Lung (tissue), 12 donors: ENCODE data around the gene KIFC1. TPM values are rescaled to one million over a fixed set of nuclear protein-coding genes. Genes with fewer than 3 reads are reported as not detected.

Experiments used
- ATAC-seq: fragments of 200-7000 bp; cut with Tn5 transposase; one replicate; pipeline ENCODE4 v1.9.1; 2020; ENCODE audit warnings: moderate number of reproducible peaks; ENCODE audit not compliant: insufficient read depth, low FRiP score
- DNase-seq, 3 donors: peaks; one replicate each; pipeline ENCODE4 v3.0.0-alpha.2; 2013 to 2017
- H3K27ac ChIP-seq, 2 donors: one replicate each; pipeline ENCODE4 v1.5.1; 2013; ENCODE audit warnings: mild to moderate bottlenecking in 2 of 2, moderate library complexity in 2 of 2, control low read depth in 1 of 2, inconsistent platforms in 1 of 2, low read depth in 1 of 2, low read length in 1 of 2
- H3K27me3 ChIP-seq, 3 donors: one replicate each; pipeline ENCODE4 v1.5.1; 2013; ENCODE audit warnings: low read length in 2 of 3; ENCODE audit not compliant: control insufficient read depth in 3 of 3, insufficient read depth in 3 of 3
- H3K36me3 ChIP-seq, 4 donors: one replicate each; pipeline ENCODE4 v1.5.1; 2013; ENCODE audit warnings: low read length in 4 of 4, mild to moderate bottlenecking in 1 of 4, moderate library complexity in 1 of 4; ENCODE audit not compliant: control insufficient read depth in 4 of 4, insufficient read depth in 4 of 4
- H3K4me1 ChIP-seq, 5 donors: one replicate each; pipeline ENCODE4 v1.5.1; 2013; ENCODE audit warnings: low read length in 5 of 5, mild to moderate bottlenecking in 2 of 5, moderate library complexity in 1 of 5; ENCODE audit not compliant: control insufficient read depth in 5 of 5, insufficient read depth in 5 of 5
- H3K4me3 ChIP-seq: one replicate; pipeline ENCODE4 v1.5.1; 2013; ENCODE audit warnings: mild to moderate bottlenecking, control low read depth, moderate library complexity
- H3K9ac ChIP-seq, 2 donors: one replicate each; pipeline ENCODE4 v1.5.1; 2013; ENCODE audit warnings: low read length in 2 of 2, control low read depth in 1 of 2; ENCODE audit not compliant: insufficient read depth in 1 of 2
- H3K9me3 ChIP-seq, 4 donors: one replicate each; pipeline ENCODE4 v1.5.1; 2013; ENCODE audit warnings: low read length in 3 of 4, mild to moderate bottlenecking in 1 of 4, moderate library complexity in 1 of 4; ENCODE audit not compliant: control insufficient read depth in 4 of 4, insufficient read depth in 3 of 4
- CTCF ChIP-seq: IDR thresholded peaks from 2 replicates; pipeline ENCODE4 v1.5.1; 2012; ENCODE audit warnings: mild to moderate bottlenecking; ENCODE audit errors: control extremely low read depth, extremely low read depth
- whole genome bisulfite sequencing, 2 donors: extraction: QIAGEN DNeasy Blood & Tissue Kit; methylation state at CpG; one replicate each; pipeline ENCODE4 v1.1.7; 2013; 5-methylcytosine and 5-hydroxymethylcytosine counted together
- polyA plus RNA-seq, 2 donors: library from polyadenylated mRNA; stranded (reverse); fragments of 200-250 nt; gene quantifications; one replicate each; pipeline ENCODE4 v1.2.1, GENCODE V29; 2013
- total RNA-seq, 2 donors: library from RNA; depleted of rRNA in 1 of 2; stranded (reverse); fragments of >200 nt in 1 of 2; gene quantifications; one replicate each; pipeline ENCODE4 v1.2.1, GENCODE V29; 2014 to 2021
- donor health status: control.
- donor health status: control.
- donor health status: Bipolar disorder and iron deficiency.
- donor health status: healthy.
- donor health status: DM: yes; HTN: yes; CAD: no.

The KIFC1 gene
- total and polyA plus RNA-seq, 4 donors, result 2.1 to 4.4 (median 2.6) TPM

GRCh38 chr6:33443619-33444504, 52.2 kb downstream of the KIFC1 start:
- WGBS, 2 donors, result 94 to 96% methylated on average over 17 to 18 of the region's 18 CpGs
- ATAC-seq, result no peak
- Histone ChIP-seq H3K27ac (no peak overlapping the region), H3K27me3 (no peaks in the 10 kb centered on the region), H3K9ac (no peak overlapping the region), H3K9me3 (no peaks in the 10 kb centered on the region), H3K36me3 (peaks cover 0 to 42% (median 26%) of the 10 kb centered on the region in 4 donors), H3K4me1 (no peaks in the 10 kb centered on the region), H3K4me3 (no peak overlapping the region)
- DNase-seq, result no peak
- no peak for TF ChIP-seq CTCF

- no peak for ATAC-seq
- Histone ChIP-seq H3K4me3 (no peak overlapping the region), H3K9me3 (no peaks in the 10 kb centered on the region), H3K4me1 (no peaks in the 10 kb centered on the region), H3K36me3 (peaks cover 0 to 42% (median 28%) of the 10 kb centered on the region in 4 donors), H3K27me3 (no peaks in the 10 kb centered on the region), H3K9ac (no peak overlapping the region), H3K27ac (peak overlapping the region in 1 of 2 donors; percentile 27)
- TF ChIP-seq CTCF, result no peak
- DNase-seq, result no peak
- 43 to 66% methylated on average over 3 of the region's 3 CpGs for WGBS, 2 donors
Observed at GRCh38 chr6:33445119-33445603, 53.5 kb downstream of the KIFC1 start.

GRCh38 chr6:33446356-33446755, 54.7 kb downstream of the KIFC1 start:
- no peak for ATAC-seq
- WGBS, 2 donors, result 94 to 98% methylated on average over 10 of the region's 10 CpGs
- no peak overlapping the region for H3K27ac ChIP-seq

More at GRCh38 chr6:33446356-33446755, 54.7 kb downstream of the KIFC1 start:
- no peak for DNase-seq
- no peaks in the 10 kb centered on the region for H3K9me3 ChIP-seq
- H3K4me3 ChIP-seq, result no peak overlapping the region
- H3K27me3 ChIP-seq, result no peaks in the 10 kb centered on the region
- no peaks in the 10 kb centered on the region for H3K4me1 ChIP-seq
- H3K36me3 ChIP-seq, result peaks cover 0 to 37% (median 28%) of the 10 kb centered on the region in 4 donors
- H3K9ac ChIP-seq, result no peak overlapping the region
- no peak for TF ChIP-seq CTCF
